Transverse colon (tissue), 4 donors: Measurements from ENCODE around the gene COPS7A.

Experiments
- CTCF ChIP-seq, 5 experiments: fragments of 200-600 bp in 3 of 5; fragments of 450-650 bp in 2 of 5; sonication (generic) in 3 of 5; IDR thresholded peaks; 1 replicate in 2 of 5; 2 replicates in 3 of 5; pipeline ENCODE4 v1.5.1; 2016 to 2017; ENCODE audit warnings: antibody characterized with exemption in 5 of 5, inconsistent platforms in 3 of 5, mild to moderate bottlenecking in 2 of 5, moderate library complexity in 1 of 5
- POLR2AphosphoS5 ChIP-seq, 3 donors: sonication (generic); formaldehyde crosslinking; IDR thresholded peaks; one replicate each; pipeline ENCODE4 v1.6.1; 2016; ENCODE audit warnings: antibody characterized with exemption in 3 of 3

- no peak for TF ChIP-seq CTCF (IDR thresholded peaks at IDR 0.05)
- TF ChIP-seq POLR2AphosphoS5 (IDR thresholded peaks at IDR 0.05): no peak
These were observed 54.3 kb downstream of the COPS7A start for GRCh38 chr12:6778217-6778573.
